Stimulated activated naive B cell treated with anti-CD40 and anti-IgM and Interleukin-4, amounts not matched to agents 10 μg/mL and 1 μg/mL and 100 μg/mL, for 72 hours (primary cell): Measurements from ENCODE around the gene EFCAB7.
"Not testable (repeated sequence)": the region's sequence is repeated elsewhere in the genome, so short reads cannot be mapped to it uniquely, and the experiment has no call there.

Experiments
- ATAC-seq, 2 donors: fragments of 150-1000 bp; cut with Tn5 transposase; replicated peaks; 2 replicates each; pipeline ENCODE4 v1.10.0; 2021; ENCODE audit warnings: moderate library complexity in 1 of 2
- DNase-seq: peaks from one replicate; pipeline ENCODE4 v3.0.0; 2021
- H3K27ac Mint-ChIP-seq: one replicate; pipeline ENCODE4 v1.8.0; 2022; ENCODE audit warnings: mild to moderate bottlenecking, mixed read lengths
- H3K27me3 Mint-ChIP-seq, 2 donors: one replicate each; pipeline ENCODE4 v1.8.0; 2022; ENCODE audit warnings: mixed read lengths in 2 of 2
- H3K36me3 Mint-ChIP-seq, 2 donors: one replicate each; pipeline ENCODE4 v1.8.0; 2022; ENCODE audit warnings: mixed read lengths in 2 of 2, mild to moderate bottlenecking in 1 of 2
- H3K4me1 Mint-ChIP-seq, 2 donors: one replicate each; pipeline ENCODE4 v1.8.0; 2022; ENCODE audit warnings: mixed read lengths in 2 of 2, mild to moderate bottlenecking in 1 of 2
- H3K4me3 Mint-ChIP-seq, 2 donors: one replicate each; pipeline ENCODE4 v1.8.0; 2022; ENCODE audit warnings: mild to moderate bottlenecking in 2 of 2, mixed read lengths in 2 of 2, moderate library complexity in 1 of 2
- H3K9me3 Mint-ChIP-seq, 2 donors: one replicate each; pipeline ENCODE4 v1.8.0; 2022; ENCODE audit warnings: mixed read lengths in 2 of 2, mild to moderate bottlenecking in 1 of 2

EFCAB7 gene

DNA sequence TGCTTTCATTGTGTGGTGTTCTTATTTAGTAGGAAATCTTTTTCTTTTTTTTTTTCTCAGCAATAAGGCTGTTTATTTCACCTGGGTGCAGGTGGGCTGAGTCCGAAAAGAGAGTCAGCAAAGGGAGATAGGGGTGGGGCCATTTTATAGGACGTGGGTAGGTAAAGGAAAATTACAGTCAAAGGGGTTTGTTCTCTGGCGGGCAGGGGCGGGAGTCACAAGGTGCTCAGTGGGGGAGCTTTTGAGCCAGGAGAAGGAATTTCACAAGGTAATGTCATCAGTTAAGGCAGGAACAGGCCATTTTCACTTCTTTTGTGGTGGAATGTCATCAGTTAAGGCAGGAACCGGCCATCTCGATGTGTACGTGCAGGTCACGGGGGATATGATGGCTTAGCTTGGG, 49.4 kb downstream of the EFCAB7 start:
- not testable (repeated sequence) for H3K27me3 Mint-ChIP-seq, H3K4me1 Mint-ChIP-seq, H3K36me3 Mint-ChIP-seq, ATAC-seq, H3K27ac Mint-ChIP-seq, H3K4me3 Mint-ChIP-seq, H3K9me3 Mint-ChIP-seq, DNase-seq

DNA sequence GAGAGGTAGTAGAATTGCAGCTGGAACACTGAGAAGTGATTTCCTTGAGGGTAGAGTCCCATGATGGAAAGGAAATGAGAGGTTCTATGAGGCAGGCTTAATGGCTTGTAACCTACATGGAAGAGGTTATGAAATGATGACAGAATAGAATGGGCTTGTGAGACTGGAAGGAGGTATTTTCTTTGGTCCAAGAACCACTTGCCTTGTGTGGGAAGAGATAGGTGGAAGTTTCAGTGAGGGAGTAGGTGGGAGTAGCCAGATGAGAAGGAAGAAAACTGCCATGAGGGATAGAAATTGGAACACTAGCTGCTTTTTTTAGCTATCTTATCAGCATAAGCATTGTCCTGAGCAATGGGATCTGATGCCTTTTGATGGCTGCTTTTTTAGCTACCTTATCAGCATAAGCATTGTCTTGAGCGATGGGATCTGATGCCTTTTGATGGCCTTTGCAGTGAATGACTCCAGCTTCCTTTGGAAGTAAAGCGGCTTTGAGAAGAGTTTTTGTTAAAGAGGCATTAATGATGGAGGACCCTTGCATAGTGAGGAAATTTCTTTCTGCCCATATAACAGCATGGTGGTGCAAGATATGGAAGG, 51.0 kb downstream of the EFCAB7 start:
- not testable (repeated sequence) for DNase-seq, H3K27me3 Mint-ChIP-seq, H3K27ac Mint-ChIP-seq, H3K4me1 Mint-ChIP-seq, H3K9me3 Mint-ChIP-seq, ATAC-seq, H3K4me3 Mint-ChIP-seq, H3K36me3 Mint-ChIP-seq

GRCh38 chr1:63575340-63575826, 52.1 kb downstream of the EFCAB7 start:
- ATAC-seq (peak; percentile 4 to 14), DNase-seq (no peak)
- H3K4me3 Mint-ChIP-seq: no peak overlapping the region

DNA sequence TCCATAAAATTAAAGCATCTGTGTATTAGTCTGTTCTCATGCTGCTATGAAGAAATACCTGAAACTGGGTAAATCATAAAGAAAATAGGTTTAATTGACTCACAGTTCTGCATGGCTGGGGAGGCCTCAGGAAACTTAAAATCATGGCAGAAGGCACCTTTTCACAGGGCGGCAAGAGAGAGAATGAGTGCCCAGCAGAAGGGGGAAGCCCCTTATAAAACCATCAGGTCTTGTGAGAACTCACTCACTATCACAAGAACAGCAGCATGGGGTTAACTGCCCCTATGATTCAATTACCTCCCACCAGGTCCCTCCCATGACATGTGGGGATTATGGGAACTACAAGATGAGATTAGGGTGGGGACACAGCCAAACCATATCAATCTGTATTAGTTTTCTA, 63.0 kb downstream of the EFCAB7 start:
- H3K36me3 Mint-ChIP-seq, H3K9me3 Mint-ChIP-seq, ATAC-seq, H3K4me1 Mint-ChIP-seq, H3K4me3 Mint-ChIP-seq, H3K27me3 Mint-ChIP-seq, H3K27ac Mint-ChIP-seq, DNase-seq: not testable (repeated sequence)

More at GRCh38 chr1:63575340-63575826, 52.1 kb downstream of the EFCAB7 start:
- Mint-ChIP-seq H3K27ac (no peak overlapping the region), H3K36me3 (peaks cover 0 to 4% of the 10 kb centered on the region in 2 donors), H3K9me3 (peaks cover 0 to 1% of the 10 kb centered on the region in 2 donors), H3K4me1 (no peaks in the 10 kb centered on the region), H3K27me3 (no peaks in the 10 kb centered on the region)

GRCh38 chr1:63590166-63590560, 66.8 kb downstream of the EFCAB7 start:
- Mint-ChIP-seq H3K4me3 (no peak overlapping the region), H3K27me3 (no peaks in the 10 kb centered on the region), H3K27ac (no peak overlapping the region), H3K9me3 (no peaks in the 10 kb centered on the region), H3K36me3 (no peaks in the 10 kb centered on the region), H3K4me1 (no peaks in the 10 kb centered on the region)
- ATAC-seq: no peak
- no peak for DNase-seq

GRCh38 chr1:63592536-63593302, 69.4 kb downstream of the EFCAB7 start:
- Mint-ChIP-seq H3K36me3 (peaks cover 1 to 7% of the 10 kb centered on the region in 2 donors), H3K4me1 (peaks cover 0 to 5% of the 10 kb centered on the region in 2 donors), H3K27me3 (no peaks in the 10 kb centered on the region), H3K27ac (peak overlapping the region; percentile 97), H3K9me3 (no peaks in the 10 kb centered on the region), H3K4me3 (peak overlapping the region; percentile 93 to 97)
- DNase-seq (no peak), ATAC-seq (no peak)

- no peaks in the 10 kb centered on the region for H3K9me3 Mint-ChIP-seq
- peak; percentile 86 to 87 for ATAC-seq
- H3K27ac Mint-ChIP-seq: peak within 1 kb of the TSS; percentile 97
- peak within 1 kb of the TSS; percentile 93 to 97 for H3K4me3 Mint-ChIP-seq
- peaks cover 1 to 7% of the 10 kb centered on the region in 2 donors for H3K36me3 Mint-ChIP-seq
- peaks cover 0 to 5% of the 10 kb centered on the region in 2 donors for H3K4me1 Mint-ChIP-seq
- DNase-seq: peak; percentile 70
- H3K27me3 Mint-ChIP-seq: no peaks in the 10 kb centered on the region
These were observed 70.1 kb downstream of the EFCAB7 start, which contains the start of gene PGM1 for GRCh38 chr1:63593303-63593885. PGM1 (plus strand) TSS chr1:63593411; CDS start chr1:63593489, 78 bp downstream.

GRCh38 chr1:63593886-63594605, 70.7 kb downstream of the EFCAB7 start:
- Mint-ChIP-seq H3K27me3 (no peaks in the 10 kb centered on the region), H3K4me3 (peak overlapping the region; percentile 93 to 97), H3K27ac (peak overlapping the region; percentile 97), H3K4me1 (peaks cover 0 to 5% of the 10 kb centered on the region in 2 donors), H3K9me3 (no peaks in the 10 kb centered on the region), H3K36me3 (peaks cover 1 to 7% of the 10 kb centered on the region in 2 donors)
- peak; percentile 66 to 72 for ATAC-seq
- peak; percentile 60 for DNase-seq

- Mint-ChIP-seq H3K27me3 (no peaks in the 10 kb centered on the region), H3K27ac (no peak overlapping the region), H3K36me3 (peaks cover 4 to 11% of the 10 kb centered on the region in 2 donors), H3K4me3 (no peak overlapping the region), H3K4me1 (peaks cover 0 to 6% of the 10 kb centered on the region in 2 donors), H3K9me3 (no peaks in the 10 kb centered on the region)
- no peak for DNase-seq
- no peak for ATAC-seq
These were observed 72.1 kb downstream of the EFCAB7 start for GRCh38 chr1:63595435-63595834.

DNA sequence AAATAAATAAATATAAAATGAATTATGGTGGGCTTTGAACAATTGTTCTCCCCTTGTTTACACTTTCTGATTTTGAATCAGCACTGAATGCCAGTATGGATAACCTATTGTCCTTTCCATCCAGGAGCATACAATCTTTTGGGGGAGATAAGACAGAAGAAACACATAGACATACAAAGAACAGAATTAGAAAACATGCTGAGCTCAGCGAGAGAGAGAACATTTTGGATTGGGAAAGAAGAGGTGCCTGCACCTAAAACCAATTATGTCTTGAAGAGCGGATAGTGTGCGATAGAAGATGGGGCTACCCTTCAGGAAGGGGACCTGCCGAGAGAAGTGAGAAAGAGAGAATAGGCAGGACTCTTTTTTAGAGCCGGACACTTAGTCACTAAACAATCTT, 76.5 kb downstream of the EFCAB7 start:
- Mint-ChIP-seq H3K9me3 (no peaks in the 10 kb centered on the region), H3K27me3 (no peaks in the 10 kb centered on the region), H3K4me1 (peaks cover 6 to 15% of the 10 kb centered on the region in 2 donors), H3K4me3 (no peak overlapping the region), H3K36me3 (peaks cover 9 to 21% of the 10 kb centered on the region in 2 donors), H3K27ac (no peak overlapping the region)
- DNase-seq (no peak), ATAC-seq (no peak)

DNA sequence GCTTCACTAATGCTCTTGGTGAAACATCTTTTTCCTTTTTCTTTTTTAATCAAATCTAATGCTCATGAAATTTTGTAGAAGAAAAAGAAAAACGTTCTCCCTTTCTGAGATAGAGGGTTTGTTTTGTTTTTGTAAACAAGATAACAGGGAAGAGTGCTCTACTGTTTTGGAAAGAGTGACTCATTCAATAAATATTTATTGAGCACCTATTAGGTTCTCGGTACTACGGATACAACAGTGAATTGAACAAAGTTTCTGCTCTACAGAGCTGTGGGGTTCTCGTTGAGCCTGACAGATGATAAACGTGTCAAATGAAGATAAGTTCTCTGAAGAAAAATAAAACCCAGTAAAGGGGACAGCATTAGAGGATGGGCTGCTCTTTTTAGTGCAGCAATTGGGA, 76.9 kb downstream of the EFCAB7 start:
- H3K4me1 Mint-ChIP-seq: peaks cover 6 to 15% of the 10 kb centered on the region in 2 donors
- H3K27me3 Mint-ChIP-seq: no peaks in the 10 kb centered on the region
- no peaks in the 10 kb centered on the region for H3K9me3 Mint-ChIP-seq
- ATAC-seq (no peak), DNase-seq (no peak)
- H3K27ac Mint-ChIP-seq: no peak overlapping the region
- peaks cover 9 to 21% of the 10 kb centered on the region in 2 donors for H3K36me3 Mint-ChIP-seq
- no peak overlapping the region for H3K4me3 Mint-ChIP-seq

DNA sequence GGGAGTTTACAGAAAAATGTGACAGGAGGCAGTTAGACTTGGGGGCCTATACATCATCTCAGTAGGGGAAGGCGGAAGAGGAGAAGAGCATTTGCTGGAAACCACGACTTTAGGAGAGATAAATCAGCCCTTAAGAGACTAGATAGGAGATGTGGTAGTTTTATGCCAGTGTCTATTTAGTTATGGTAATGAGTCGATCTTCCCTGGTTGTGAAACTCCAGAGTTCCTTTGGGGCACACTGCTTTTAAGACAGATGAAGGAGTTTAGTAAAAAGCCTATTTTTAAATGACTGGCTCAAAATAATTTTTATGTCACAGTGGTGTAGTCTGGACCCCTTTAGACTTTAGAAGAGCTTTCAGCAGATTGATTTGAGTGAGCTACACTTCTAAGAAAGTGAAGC, 77.7 kb downstream of the EFCAB7 start:
- H3K27me3 Mint-ChIP-seq: no peaks in the 10 kb centered on the region
- H3K4me1 Mint-ChIP-seq: peaks cover 3 to 15% of the 10 kb centered on the region in 2 donors
- peaks cover 8 to 18% of the 10 kb centered on the region in 2 donors for H3K36me3 Mint-ChIP-seq
- DNase-seq (no peak), ATAC-seq (no peak)
- no peak overlapping the region for H3K27ac Mint-ChIP-seq
- no peak overlapping the region for H3K4me3 Mint-ChIP-seq
- H3K9me3 Mint-ChIP-seq: no peaks in the 10 kb centered on the region

GRCh38 chr1:63601463-63601862, 78.1 kb downstream of the EFCAB7 start:
- H3K4me3 Mint-ChIP-seq: no peak overlapping the region
- no peaks in the 10 kb centered on the region for H3K9me3 Mint-ChIP-seq
- H3K27ac Mint-ChIP-seq: no peak overlapping the region
- DNase-seq (no peak), ATAC-seq (no peak)
- H3K36me3 Mint-ChIP-seq: peaks cover 8 to 18% of the 10 kb centered on the region in 2 donors
- peaks cover 3 to 15% of the 10 kb centered on the region in 2 donors for H3K4me1 Mint-ChIP-seq
- no peaks in the 10 kb centered on the region for H3K27me3 Mint-ChIP-seq

DNA sequence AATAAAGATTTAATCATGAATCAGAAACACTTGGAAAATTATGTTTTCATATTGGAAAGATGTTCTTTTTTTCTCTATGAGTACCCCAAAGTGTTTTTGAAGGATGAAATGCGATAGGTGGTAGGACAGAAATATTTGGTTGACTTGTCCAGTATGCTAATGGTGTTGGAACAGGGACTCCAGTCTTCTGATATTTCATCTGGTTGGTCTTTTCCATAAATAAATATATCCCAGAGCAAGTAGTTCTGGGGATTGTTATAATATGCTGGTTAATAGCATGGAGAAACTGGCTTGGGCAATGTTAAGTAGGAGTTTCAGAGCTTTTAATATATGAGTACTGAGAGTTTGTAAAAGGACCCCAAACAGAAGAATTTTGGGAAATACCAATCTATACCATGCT, 78.6 kb downstream of the EFCAB7 start:
- DNase-seq (no peak), ATAC-seq (no peak)
- peaks cover 8 to 17% of the 10 kb centered on the region in 2 donors for H3K36me3 Mint-ChIP-seq
- no peak overlapping the region for H3K4me3 Mint-ChIP-seq
- no peaks in the 10 kb centered on the region for H3K9me3 Mint-ChIP-seq
- no peaks in the 10 kb centered on the region for H3K27me3 Mint-ChIP-seq
- no peak overlapping the region for H3K27ac Mint-ChIP-seq
- H3K4me1 Mint-ChIP-seq: peaks cover 2 to 15% of the 10 kb centered on the region in 2 donors
